Ishikawa (cell line): ENCODE measurements around the gene ZNF91.

Source experiments
- CEBPB ChIP-seq: IDR thresholded peaks from 2 replicates; pipeline ENCODE4 v1.6.1; 2012
- CREB1 ChIP-seq: IDR thresholded peaks from 2 replicates; pipeline ENCODE4 v1.6.1; 2012; ENCODE audit warnings: low read depth
- EGR1 ChIP-seq: IDR thresholded peaks from 2 replicates; pipeline ENCODE4 v1.6.1; 2012
- EP300 ChIP-seq: IDR thresholded peaks from 2 replicates; pipeline ENCODE4 v1.6.1; 2012; ENCODE audit warnings: borderline replicate concordance
- FOXM1 ChIP-seq: IDR thresholded peaks from 2 replicates; pipeline ENCODE4 v1.6.1; 2012; ENCODE audit warnings: low read depth, borderline replicate concordance
- MAX ChIP-seq: IDR thresholded peaks from 2 replicates; pipeline ENCODE4 v1.6.1; 2012
- NFIC ChIP-seq: IDR thresholded peaks from 2 replicates; pipeline ENCODE4 v1.6.1; 2012
- RAD21 ChIP-seq: IDR thresholded peaks from 2 replicates; pipeline ENCODE4 v1.6.1; 2012; ENCODE audit warnings: low read depth
- REST ChIP-seq: IDR thresholded peaks from 2 replicates; pipeline ENCODE4 v1.6.1; 2012; ENCODE audit warnings: low read depth, mild to moderate bottlenecking
- TAF1 ChIP-seq: IDR thresholded peaks from 2 replicates; pipeline ENCODE4 v1.6.1; 2012; ENCODE audit warnings: low read depth, mild to moderate bottlenecking
- TCF12 ChIP-seq: IDR thresholded peaks from 2 replicates; pipeline ENCODE4 v1.6.1; 2012; ENCODE audit warnings: low read depth
- TEAD4 ChIP-seq: IDR thresholded peaks from 2 replicates; pipeline ENCODE4 v1.6.1; 2012
- USF1 ChIP-seq: IDR thresholded peaks from 2 replicates; pipeline ENCODE4 v1.6.1; 2012
- YY1 ChIP-seq: IDR thresholded peaks from 2 replicates; pipeline ENCODE4 v1.6.1; 2012; ENCODE audit warnings: low read depth
- ZBTB7A ChIP-seq: IDR thresholded peaks from 2 replicates; pipeline ENCODE4 v1.6.1; 2012; ENCODE audit warnings: low read depth

The ZNF91 gene

GRCh38 chr19:23314505-23315251 lies 80.6 kb downstream of the ZNF91 start:
- TF ChIP-seq EGR1 (no peak), CEBPB (no peak), RAD21 (no peak), TEAD4 (no peak), TAF1 (no peak), TCF12 (no peak), ZBTB7A (no peak), CREB1 (no peak), EP300 (no peak), REST (no peak), MAX (no peak)

GRCh38 chr19:23313196-23313595 lies 82.1 kb downstream of the ZNF91 start:
- no peak for TF ChIP-seq ZBTB7A
- TF ChIP-seq EGR1 = no peak
- no peak for TF ChIP-seq CEBPB
- no peak for TF ChIP-seq USF1
- no peak for TF ChIP-seq CREB1
- no peak for TF ChIP-seq EP300
- TF ChIP-seq FOXM1 = no peak
- TF ChIP-seq TAF1 = no peak

- TF ChIP-seq TCF12 = no peak
- TF ChIP-seq MAX = no peak
- TF ChIP-seq RAD21 = no peak
- TF ChIP-seq TEAD4 = no peak
Observed at GRCh38 chr19:23312515-23312914, 82.8 kb downstream of the ZNF91 start.

- TF ChIP-seq CEBPB (no peak), TEAD4 (no peak), REST (no peak), RAD21 (no peak), TAF1 (no peak), USF1 (no peak), ZBTB7A (no peak), TCF12 (no peak), MAX (no peak), CREB1 (no peak), EP300 (no peak), YY1 (no peak), EGR1 (no peak), FOXM1 (no peak), NFIC (no peak)
Observed at GRCh38 chr19:23311551-23311950, 83.7 kb downstream of the ZNF91 start.

GRCh38 chr19:23310729-23311211 lies 84.5 kb downstream of the ZNF91 start:
- no peak for TF ChIP-seq ZBTB7A

- no peak for TF ChIP-seq EGR1
- TF ChIP-seq CEBPB = no peak
- no peak for TF ChIP-seq NFIC
- no peak for TF ChIP-seq MAX
- TF ChIP-seq EP300 = no peak
- no peak for TF ChIP-seq TAF1
- no peak for TF ChIP-seq CREB1
- TF ChIP-seq USF1 = no peak
- no peak for TF ChIP-seq TEAD4
- TF ChIP-seq YY1 = no peak
- TF ChIP-seq TCF12 = no peak
- TF ChIP-seq FOXM1 = no peak
- TF ChIP-seq REST = no peak
- no peak for TF ChIP-seq RAD21
- TF ChIP-seq ZBTB7A = no peak
Observed at GRCh38 chr19:23309926-23310325, 85.3 kb downstream of the ZNF91 start.
